NCI-H1694 (cell line): ENCODE data around the gene SLC25A23.
"Not testable (repeated sequence)": the region's sequence is repeated elsewhere in the genome, so short reads cannot be mapped to it uniquely, and the experiment has no call there.

Experiments used
- DNase-seq: peaks from one replicate; lab custom pipeline; 2025; lab: John Stamatoyannopoulos, UW

Gene SLC25A23

GRCh38 chr19:6402058-6402457 lies 57.5 kb downstream of the SLC25A23 start:
- DNase-seq: no peak

DNA sequence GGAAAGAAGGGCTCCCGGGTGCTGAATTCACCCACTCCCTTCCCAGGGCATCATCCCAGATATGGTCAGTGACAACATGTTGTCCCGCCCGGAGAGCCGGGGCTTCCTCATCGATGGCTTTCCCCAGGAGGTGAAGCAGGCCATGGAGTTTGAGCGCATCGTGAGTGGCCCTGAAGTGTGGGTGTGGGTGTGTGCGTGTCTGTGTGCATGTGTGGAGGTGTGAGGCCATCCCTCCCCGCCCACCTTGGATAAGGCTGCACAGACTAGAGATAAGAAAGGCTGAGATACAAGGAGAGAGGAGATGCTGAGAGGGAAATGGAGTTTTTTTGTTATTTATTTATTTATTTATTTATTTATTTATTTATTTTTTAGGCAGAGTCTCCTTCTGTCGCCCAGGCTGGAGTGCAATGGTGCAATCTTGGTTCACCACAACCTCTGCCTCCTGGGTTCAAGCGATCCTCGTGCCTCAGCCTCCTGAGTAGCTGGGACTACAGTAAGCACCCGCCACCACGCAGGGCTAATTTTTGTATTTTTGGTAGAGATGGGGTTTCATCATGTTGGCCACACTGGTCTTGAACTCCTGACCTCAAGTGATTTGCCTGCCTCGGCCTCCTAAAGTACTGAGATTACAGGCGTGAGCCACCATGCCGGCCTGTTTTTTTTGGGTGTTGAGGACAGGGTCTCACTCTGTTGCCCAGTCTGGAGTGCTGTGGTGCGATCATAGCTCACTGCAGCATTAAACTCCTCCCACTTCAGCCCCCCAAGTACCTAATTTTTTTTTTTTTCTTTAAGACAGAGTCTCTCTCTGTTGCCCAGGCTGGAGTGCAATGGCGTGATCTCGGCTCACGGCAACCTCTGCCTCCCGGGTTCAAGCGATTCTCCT lies 59.3 kb downstream of the SLC25A23 start:
- DNase-seq: not testable (repeated sequence)

GRCh38 chr19:6396305-6396704 lies 63.3 kb downstream of the SLC25A23 start:
- DNase-seq: no peak

DNA sequence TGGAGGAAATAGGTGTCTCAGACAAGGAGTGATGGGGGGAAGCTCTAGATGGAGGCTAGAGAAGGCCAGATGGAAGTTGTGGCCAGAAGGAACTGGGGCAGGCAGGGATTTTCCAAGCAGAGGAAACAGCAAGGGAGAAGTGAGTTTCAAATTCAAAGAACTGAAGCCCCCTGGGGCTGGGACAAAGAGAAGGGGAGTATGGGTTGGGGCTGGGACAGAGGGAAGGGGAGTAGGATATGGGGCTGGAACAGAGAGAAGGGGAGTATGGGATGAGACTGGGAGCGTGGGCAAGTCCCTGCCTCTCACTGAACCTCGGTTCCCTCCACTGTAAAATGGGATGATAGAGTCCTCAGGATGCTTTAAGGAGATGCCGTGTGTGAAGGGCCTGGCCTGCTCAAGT lies 64.8 kb downstream of the SLC25A23 start:
- no peak for DNase-seq

GRCh38 chr19:6393983-6394412 lies 65.6 kb downstream of the SLC25A23 start:
- no peak for DNase-seq

DNA sequence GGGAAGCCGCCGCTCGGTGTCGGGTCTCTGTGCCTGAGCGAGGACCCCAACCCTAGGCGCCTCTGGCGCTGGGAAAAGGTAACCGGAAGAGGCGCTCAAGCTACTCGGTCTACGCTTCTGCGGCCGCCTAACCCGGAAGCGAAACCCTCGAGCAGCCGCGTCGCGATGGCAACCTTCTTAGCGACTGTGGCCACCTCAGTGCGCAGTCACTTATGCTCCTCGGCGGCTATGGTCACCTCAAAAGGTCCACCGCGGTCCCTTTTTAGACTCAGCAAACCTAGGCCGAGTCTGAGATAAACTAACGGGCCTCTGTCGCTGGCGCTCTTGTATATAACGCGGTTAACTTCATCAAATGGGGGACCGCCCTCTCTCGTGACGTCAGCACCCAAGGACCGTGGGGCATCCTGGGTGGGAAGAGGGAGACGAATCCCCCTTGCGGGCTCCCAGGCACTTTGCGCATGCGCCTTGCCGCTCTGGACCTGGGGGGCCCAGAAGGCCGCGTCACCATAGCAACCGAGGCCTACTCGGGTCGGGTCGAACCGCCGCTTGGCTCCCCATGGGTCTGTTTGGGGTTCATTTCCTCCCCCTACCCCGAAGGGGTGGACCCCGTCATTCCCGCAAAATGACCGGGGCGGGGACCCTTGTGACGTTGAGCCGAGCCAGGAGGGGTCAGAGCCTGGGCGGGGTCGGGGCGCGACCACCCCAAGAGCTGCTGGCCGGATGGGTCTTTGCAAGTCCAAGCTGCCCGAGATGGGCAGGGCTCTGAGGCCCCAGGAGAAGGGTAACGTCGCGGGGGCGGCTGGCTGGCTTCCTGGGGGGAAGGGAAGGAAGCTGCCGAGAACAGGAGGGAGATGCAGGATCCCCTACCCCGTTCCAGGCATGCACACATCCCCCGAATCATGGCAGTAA lies 66.3 kb downstream of the SLC25A23 start, which contains the start of gene GTF2F1:
Gene GTF2F1 (minus strand): TSS at position 91 of the 909 bp plus-strand sequence. CDS start 169 bp downstream, outside the sequence.
- peak; percentile 84 for DNase-seq

DNA sequence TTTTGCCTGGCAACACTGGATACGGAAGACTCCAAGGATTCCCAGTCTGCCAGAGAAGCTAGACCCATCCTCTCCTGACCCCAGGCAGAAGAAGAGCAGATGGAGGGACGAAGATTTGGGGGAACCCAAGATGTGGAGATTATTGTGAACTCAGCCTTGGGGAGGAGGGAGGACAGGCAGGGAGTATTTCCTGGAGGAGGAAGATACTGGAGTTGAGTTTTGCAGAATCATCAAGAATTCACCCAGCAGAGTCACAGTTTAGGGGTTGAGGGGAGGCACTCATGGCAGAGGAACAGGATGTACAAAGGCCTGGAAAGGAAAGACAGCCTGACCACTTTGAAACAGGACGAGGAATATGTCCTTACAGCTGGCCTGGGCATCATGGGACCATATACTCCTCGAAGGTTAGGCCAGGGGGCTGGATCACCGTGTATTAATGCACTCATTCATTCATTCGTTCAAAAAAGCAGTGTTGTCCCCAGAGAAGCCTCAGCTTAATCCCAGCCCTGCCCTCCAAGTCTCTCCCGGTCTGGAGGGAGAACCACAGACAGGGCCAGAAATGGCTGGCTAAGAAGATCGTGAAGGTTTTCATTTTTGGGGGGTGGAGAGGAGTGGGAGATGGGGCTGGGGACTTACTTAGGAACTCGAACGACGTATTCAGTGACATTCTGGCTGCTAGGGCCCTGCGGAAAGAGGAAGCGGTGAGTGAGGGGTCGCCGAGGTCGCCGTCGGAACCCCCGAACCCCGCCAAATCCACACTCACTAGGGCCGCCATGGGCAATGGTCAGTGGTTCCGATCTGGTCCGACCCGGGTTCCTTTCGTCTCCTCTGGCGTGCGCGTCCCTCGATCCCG lies 67.1 kb downstream of the SLC25A23 start:
- no peak for DNase-seq
